HCT116 (cell line): Measurements from ENCODE around the gene TIGD3.

Experiments
- CBX3 ChIP-seq: IDR thresholded peaks from 2 replicates; pipeline ENCODE4 v1.6.1; 2012; ENCODE audit warnings: low read depth
- CTCF ChIP-seq, 3 experiments: fragments of 200-600 bp in 1 of 3; sonication (generic) in 1 of 3; IDR thresholded peaks in 2 of 3; conservative IDR thresholded peaks in 1 of 3; 2 replicates each; pipeline ENCODE4 v1.5.1; 2012 to 2017; ENCODE audit warnings: low read depth in 2 of 3, low read length in 2 of 3, antibody characterized with exemption in 1 of 3, borderline replicate concordance in 1 of 3, control low read depth in 1 of 3, mild to moderate bottlenecking in 1 of 3, mixed read lengths in 1 of 3, mixed run types in 1 of 3, moderate library complexity in 1 of 3; ENCODE audit not compliant: insufficient read depth in 1 of 3
- EGR1 ChIP-seq: IDR thresholded peaks from 2 replicates; pipeline ENCODE4 v1.6.1; 2012; ENCODE audit warnings: low read depth
- EZH2 ChIP-seq: fragments of 200-600 bp; sonication (generic); IDR thresholded peaks from 2 replicates; pipeline ENCODE4 v1.6.1; 2017; ENCODE audit warnings: antibody characterized with exemption, mixed run types
- FOSL1 ChIP-seq: IDR thresholded peaks from 2 replicates; pipeline ENCODE4 v1.6.1; 2012; ENCODE audit warnings: low read depth
- POLR2A ChIP-seq: IDR thresholded peaks from 2 replicates; pipeline ENCODE4 v1.7.0; 2011; ENCODE audit warnings: borderline replicate concordance; ENCODE audit not compliant: insufficient read depth, insufficient read length; ENCODE audit errors: extremely low read depth
- POLR2AphosphoS5 ChIP-seq: IDR thresholded peaks from 2 replicates; pipeline ENCODE4 v1.6.1; 2011; ENCODE audit warnings: mild to moderate bottlenecking, low read depth, low read length, moderate library complexity
- RAD21 ChIP-seq: IDR thresholded peaks from 2 replicates; pipeline ENCODE4 v1.6.1; 2012; ENCODE audit warnings: low read depth, mild to moderate bottlenecking
- SIN3A ChIP-seq: IDR thresholded peaks from 2 replicates; pipeline ENCODE4 v1.6.1; 2012; ENCODE audit warnings: low read depth
- ZFX ChIP-seq: fragments of 450-650 bp; IDR thresholded peaks from 2 replicates; pipeline ENCODE4 v1.6.1; 2017

GRCh38 chr11:65394125-65394536, 39.6 kb downstream of the TIGD3 start:
- no peak for TF ChIP-seq EZH2
- no peak for TF ChIP-seq CBX3
- TF ChIP-seq CTCF (IDR thresholded peaks at IDR 0.05 in 2 of 3, conservative IDR thresholded peaks at IDR 0.05 in 1 of 3; ENCODE audit: borderline replicate concordance in 1 of 3, insufficient read depth in 1 of 3, low read depth in 2 of 3, low read length in 2 of 3), result no peak
- no peak for TF ChIP-seq FOSL1
- TF ChIP-seq ZFX, result no peak
- no peak for TF ChIP-seq POLR2AphosphoS5
- TF ChIP-seq POLR2A, result no peak
- TF ChIP-seq SIN3A, result no peak
- no peak for TF ChIP-seq EGR1
- no peak for TF ChIP-seq RAD21
